SK-N-SH treated with all-trans-retinoic acid at 6 μM for 48 hours (cell line): ENCODE data around the gene OR5H1.

Experiments
- ATAC-seq: fragments of 200-7000 bp; cut with Tn5 transposase; 3 replicates; pipeline ENCODE4 v1.9.1; 2020; ENCODE audit warnings: mild to moderate bottlenecking, moderate library complexity
- ARNTL ChIP-seq: fragments of 450-650 bp; formaldehyde crosslinking; IDR thresholded peaks from 2 replicates; pipeline ENCODE4 v1.5.0; 2020; ENCODE audit warnings: low read depth, mild to moderate bottlenecking, moderate library complexity, borderline replicate concordance
- BACH2 ChIP-seq: fragments of 250-450 bp; sonication (Bioruptor Pico); IDR thresholded peaks from 2 replicates; pipeline ENCODE4 v1.9.0; 2021; ENCODE audit warnings: mild to moderate bottlenecking, borderline replicate concordance
- CREB5 ChIP-seq: fragments of 250-450 bp; sonication (Bioruptor Pico); IDR thresholded peaks from 2 replicates; pipeline ENCODE4 v1.5.1; 2020; ENCODE audit warnings: low read depth, mild to moderate bottlenecking, moderate library complexity
- CSDC2 ChIP-seq: fragments of 250-450 bp; sonication (Bioruptor Pico); IDR thresholded peaks from 2 replicates; pipeline ENCODE4 v1.5.0; 2020; ENCODE audit warnings: mild to moderate bottlenecking, moderate library complexity
- ESRRG ChIP-seq: fragments of 250-450 bp; sonication (Bioruptor Pico); IDR thresholded peaks from 2 replicates; pipeline ENCODE4 v1.6.1; 2021; ENCODE audit warnings: mild to moderate bottlenecking
- GLIS3 ChIP-seq: fragments of 250-450 bp; sonication (Bioruptor Pico); IDR thresholded peaks from 2 replicates; pipeline ENCODE4 v1.5.0; 2020; ENCODE audit warnings: mild to moderate bottlenecking, moderate library complexity
- ISL1 ChIP-seq: fragments of 250-450 bp; sonication (Bioruptor Pico); IDR thresholded peaks from 2 replicates; pipeline ENCODE4 v2.1.2; 2022; ENCODE audit warnings: mild to moderate bottlenecking, moderate library complexity
- OSR1 ChIP-seq: fragments of 250-450 bp; sonication (Bioruptor Pico); IDR thresholded peaks from 2 replicates; pipeline ENCODE4 v1.8.0; 2022; ENCODE audit warnings: moderate library complexity, mild to moderate bottlenecking, inconsistent platforms
- PATZ1 ChIP-seq: fragments of 250-450 bp; sonication (Bioruptor Pico); IDR thresholded peaks from 2 replicates; pipeline ENCODE4 v1.8.0; 2020; ENCODE audit warnings: mild to moderate bottlenecking, moderate library complexity, borderline replicate concordance
- PPARA ChIP-seq: fragments of 250-450 bp; sonication (Bioruptor Pico); IDR thresholded peaks from 2 replicates; pipeline ENCODE4 v1.5.0; 2020; ENCODE audit warnings: mild to moderate bottlenecking, borderline replicate concordance
- RARB ChIP-seq: fragments of 250-450 bp; sonication (Bioruptor Pico); IDR thresholded peaks from 2 replicates; pipeline ENCODE4 v1.8.0; 2021; ENCODE audit warnings: mild to moderate bottlenecking, moderate library complexity
- SNAI2 ChIP-seq: fragments of 250-450 bp; sonication (Bioruptor Pico); IDR thresholded peaks from 2 replicates; pipeline ENCODE4 v1.5.0; 2020; ENCODE audit warnings: mild to moderate bottlenecking, moderate library complexity
- TCF4 ChIP-seq: fragments of 250-450 bp; sonication (Bioruptor Pico); IDR thresholded peaks from 2 replicates; pipeline ENCODE4 v1.8.0; 2021; ENCODE audit warnings: mild to moderate bottlenecking, moderate library complexity, borderline replicate concordance
- TOX ChIP-seq: fragments of 250-450 bp; sonication (Bioruptor Pico); IDR thresholded peaks from 2 replicates; pipeline ENCODE4 v1.8.0; 2021; ENCODE audit warnings: mild to moderate bottlenecking, moderate library complexity, borderline replicate concordance
- TSHZ2 ChIP-seq: fragments of 250-450 bp; sonication (Bioruptor Pico); IDR thresholded peaks from 2 replicates; pipeline ENCODE4 v1.5.0; 2020; ENCODE audit warnings: mild to moderate bottlenecking, moderate library complexity
- ZFP3 ChIP-seq: fragments of 250-450 bp; sonication (Bioruptor Pico); IDR thresholded peaks from 2 replicates; pipeline ENCODE4 v1.5.0; 2020; ENCODE audit warnings: mild to moderate bottlenecking, moderate library complexity
- ZNF565 ChIP-seq: fragments of 450-650 bp; formaldehyde crosslinking; conservative IDR thresholded peaks from 2 replicates; pipeline ENCODE4 v1.5.0; 2020; ENCODE audit warnings: low read depth, mild to moderate bottlenecking, moderate library complexity
- ZNF70 ChIP-seq: fragments of 450-650 bp; formaldehyde crosslinking; IDR thresholded peaks from 2 replicates; pipeline ENCODE4 v1.5.0; 2020; ENCODE audit warnings: mild to moderate bottlenecking, moderate library complexity
- ZNF8 ChIP-seq: fragments of 450-650 bp; formaldehyde crosslinking; IDR thresholded peaks from 2 replicates; pipeline ENCODE4 v1.5.0; 2020; ENCODE audit warnings: mild to moderate bottlenecking, moderate library complexity
- TF ChIP-seq, protein P1 (sequence below): fragments of 250-450 bp; sonication (Bioruptor Pico); IDR thresholded peaks from 2 replicates; pipeline ENCODE4 v1.8.0; 2021; ENCODE audit warnings: low read depth, mild to moderate bottlenecking, moderate library complexity, borderline replicate concordance

OR5H1 gene

DNA sequence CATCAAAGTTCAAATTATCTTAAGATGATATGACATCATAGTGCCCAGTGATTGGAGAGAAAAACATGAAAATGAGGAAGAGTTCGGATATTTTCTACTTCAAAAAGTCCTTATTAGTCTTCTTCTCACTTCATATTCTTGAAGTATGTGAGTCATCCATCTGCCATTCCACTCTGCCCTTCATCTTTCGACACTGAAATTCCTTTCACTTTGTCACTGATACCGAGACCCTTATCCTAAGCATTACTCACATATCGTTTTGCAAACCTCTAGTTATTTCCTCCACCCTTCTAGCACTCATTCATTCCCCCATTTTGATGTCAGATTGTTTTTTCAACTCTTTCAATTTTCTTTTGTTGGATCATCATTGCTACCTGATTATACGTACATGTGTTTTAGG is 20.7 kb downstream of the OR5H1 start:
- ATAC-seq, result no peak
- TF ChIP-seq, protein P1, sequence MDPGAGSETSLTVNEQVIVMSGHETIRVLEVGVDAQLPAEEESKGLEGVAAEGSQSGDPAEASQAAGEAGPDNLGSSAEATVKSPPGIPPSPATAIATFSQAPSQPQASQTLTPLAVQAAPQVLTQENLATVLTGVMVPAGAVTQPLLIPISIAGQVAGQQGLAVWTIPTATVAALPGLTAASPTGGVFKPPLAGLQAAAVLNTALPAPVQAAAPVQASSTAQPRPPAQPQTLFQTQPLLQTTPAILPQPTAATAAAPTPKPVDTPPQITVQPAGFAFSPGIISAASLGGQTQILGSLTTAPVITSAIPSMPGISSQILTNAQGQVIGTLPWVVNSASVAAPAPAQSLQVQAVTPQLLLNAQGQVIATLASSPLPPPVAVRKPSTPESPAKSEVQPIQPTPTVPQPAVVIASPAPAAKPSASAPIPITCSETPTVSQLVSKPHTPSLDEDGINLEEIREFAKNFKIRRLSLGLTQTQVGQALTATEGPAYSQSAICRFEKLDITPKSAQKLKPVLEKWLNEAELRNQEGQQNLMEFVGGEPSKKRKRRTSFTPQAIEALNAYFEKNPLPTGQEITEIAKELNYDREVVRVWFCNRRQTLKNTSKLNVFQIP (CRISPR knock-in tag), result no peak
- no peak for TF ChIP-seq PATZ1
- no peak for TF ChIP-seq SNAI2
- no peak for TF ChIP-seq CREB5
- no peak for TF ChIP-seq GLIS3 (CRISPR knock-in tag)
- TF ChIP-seq ARNTL, result no peak
- TF ChIP-seq RARB (CRISPR knock-in tag), result no peak
- no peak for TF ChIP-seq BACH2 (CRISPR knock-in tag)
- no peak for TF ChIP-seq TSHZ2
- no peak for TF ChIP-seq TCF4 (CRISPR knock-in tag)
- TF ChIP-seq PPARA, result no peak
- no peak for TF ChIP-seq TOX (CRISPR knock-in tag)
- TF ChIP-seq CSDC2 (CRISPR knock-in tag), result no peak
- TF ChIP-seq OSR1 (CRISPR knock-in tag), result no peak
- no peak for TF ChIP-seq ZNF565 (CRISPR knock-in tag)
- TF ChIP-seq ESRRG (CRISPR knock-in tag), result no peak
- no peak for TF ChIP-seq ZFP3 (CRISPR knock-in tag)
- TF ChIP-seq ZNF8 (CRISPR knock-in tag), result no peak
- no peak for TF ChIP-seq ISL1 (CRISPR knock-in tag)
- TF ChIP-seq, all 23 proteins: peak for 0

DNA sequence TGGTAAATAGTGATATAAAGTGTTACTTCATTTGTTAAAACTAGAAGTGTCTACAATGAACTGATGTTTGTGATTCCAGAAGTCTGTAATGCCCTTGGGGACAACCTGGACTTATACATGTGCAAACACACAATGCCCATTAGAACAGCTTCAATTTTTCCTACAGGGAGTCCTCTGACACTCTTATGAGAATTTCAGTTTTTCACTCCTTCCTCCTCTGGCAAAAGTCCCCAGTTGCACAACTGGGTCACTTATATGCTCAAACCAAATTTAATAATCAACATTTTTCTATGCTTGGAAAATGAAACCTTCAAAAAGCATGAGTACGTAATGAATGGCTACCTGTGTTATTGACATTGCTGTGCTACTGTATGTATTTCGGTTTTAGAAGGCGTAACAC is 35.9 kb downstream of the OR5H1 start, which contains the start of gene OR5H15:
OR5H15 (plus strand) TSS at position 301 of the 400 bp plus-strand sequence. CDS start 2,004 bp downstream, outside the sequence.
- TF ChIP-seq ZNF70 (CRISPR knock-in tag) (no peak), ZNF8 (CRISPR knock-in tag) (no peak), TSHZ2 (no peak), TCF4 (CRISPR knock-in tag) (no peak), SNAI2 (no peak), ZFP3 (CRISPR knock-in tag) (no peak), RARB (CRISPR knock-in tag) (no peak), ESRRG (CRISPR knock-in tag) (no peak), OSR1 (CRISPR knock-in tag) (no peak), ZNF565 (CRISPR knock-in tag) (no peak), CREB5 (no peak)
- TF ChIP-seq, protein P1 (CRISPR knock-in tag), result no peak
- no peak for ATAC-seq
